Glutamatergic neuron (in vitro differentiated cells): ENCODE data around the gene MCUB. TPM values are rescaled to one million over a fixed set of nuclear protein-coding genes. Genes with fewer than 3 reads are reported as not detected.

ENCODE experiments used
- DNase-seq: peaks from one replicate; pipeline ENCODE4 v3.0.0; 2022
- H3K27ac Mint-ChIP-seq: one replicate; pipeline ENCODE4 v1.8.0; 2020; ENCODE audit warnings: mild to moderate bottlenecking, mixed read lengths, inconsistent platforms; ENCODE audit not compliant: unreplicated experiment
- H3K27me3 Mint-ChIP-seq: one replicate; pipeline ENCODE4 v1.8.0; 2020; ENCODE audit warnings: mild to moderate bottlenecking, moderate library complexity, mixed read lengths, inconsistent platforms; ENCODE audit not compliant: unreplicated experiment
- H3K36me3 Mint-ChIP-seq: one replicate; pipeline ENCODE4 v1.8.0; 2020; ENCODE audit warnings: mild to moderate bottlenecking, mixed read lengths, inconsistent platforms; ENCODE audit not compliant: unreplicated experiment
- H3K4me1 Mint-ChIP-seq: one replicate; pipeline ENCODE4 v1.8.0; 2020; ENCODE audit warnings: mild to moderate bottlenecking, low read depth, mixed read lengths, inconsistent platforms; ENCODE audit not compliant: unreplicated experiment
- H3K4me3 Mint-ChIP-seq: one replicate; pipeline ENCODE4 v1.8.0; 2020; ENCODE audit warnings: mild to moderate bottlenecking, mixed read lengths, inconsistent platforms; ENCODE audit not compliant: unreplicated experiment
- H3K9me3 Mint-ChIP-seq: one replicate; pipeline ENCODE4 v1.8.0; 2020; ENCODE audit warnings: mild to moderate bottlenecking, moderate library complexity, mixed read lengths, inconsistent platforms; ENCODE audit not compliant: unreplicated experiment
- total RNA-seq: library from RNA; stranded (reverse); fragmentation: NEBNext Ultra II Directional; extraction: Animal tissue kit (Norgen Biotek cat#: 25700); gene quantifications from one replicate; pipeline ENCODE4 v1.2.1, GENCODE V29; 2021; ENCODE audit not compliant: unreplicated experiment
- TF ChIP-seq, protein P1 (sequence below): fragments of 200-600 bp; sonication (generic); IDR thresholded peaks from one replicate; pipeline ENCODE4 v1.5.0; 2021; ENCODE audit not compliant: partially characterized antibody, unreplicated experiment

The MCUB gene
- total RNA-seq, 1 donor from 2014 or later: 9.7 TPM

DNA sequence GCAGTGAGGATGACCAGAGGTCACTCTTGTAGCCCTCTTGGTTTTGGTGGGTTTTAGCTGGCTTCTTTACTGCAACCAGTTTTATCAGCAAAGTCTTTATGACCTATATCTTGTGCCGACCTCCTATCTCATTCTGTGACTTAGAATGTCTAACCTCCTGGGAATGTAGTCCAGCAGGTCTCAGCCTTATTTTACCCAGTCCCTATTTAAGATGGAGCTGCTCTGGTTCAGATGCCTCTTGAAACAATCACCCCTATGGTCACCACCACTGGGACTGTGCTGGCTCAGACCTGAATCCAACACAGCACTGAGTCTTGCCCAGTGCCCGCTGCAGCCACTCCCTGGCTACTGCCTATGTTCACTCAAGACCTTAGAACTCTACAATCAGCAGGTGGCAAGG lies 49.4 kb downstream of the MCUB start:
- H3K9me3 Mint-ChIP-seq: peaks cover 4% of the 10 kb centered on the region
- H3K27ac Mint-ChIP-seq: no peak overlapping the region

DNA sequence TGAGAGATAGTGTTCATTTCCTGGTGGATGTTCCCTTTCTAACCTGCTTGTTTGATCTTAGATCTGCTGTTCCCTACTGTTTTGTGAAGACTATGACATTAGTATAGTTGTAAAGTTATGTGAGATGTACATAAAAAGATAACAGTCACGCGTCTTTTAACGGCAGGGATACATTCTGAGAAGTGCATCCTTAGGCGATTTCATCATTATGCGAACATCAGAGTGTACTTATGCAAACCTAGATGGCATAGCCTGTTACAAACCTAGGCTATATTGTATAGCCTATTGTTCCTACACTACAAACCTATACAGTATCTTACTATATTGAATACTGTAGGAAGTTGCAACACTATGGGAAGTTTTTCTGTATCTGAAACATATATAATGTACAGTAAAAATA lies 50.4 kb downstream of the MCUB start:
- no peaks in the 10 kb centered on the region for H3K27me3 Mint-ChIP-seq
- peaks cover 4% of the 10 kb centered on the region for H3K9me3 Mint-ChIP-seq
- no peak for DNase-seq
- TF ChIP-seq, protein P1, sequence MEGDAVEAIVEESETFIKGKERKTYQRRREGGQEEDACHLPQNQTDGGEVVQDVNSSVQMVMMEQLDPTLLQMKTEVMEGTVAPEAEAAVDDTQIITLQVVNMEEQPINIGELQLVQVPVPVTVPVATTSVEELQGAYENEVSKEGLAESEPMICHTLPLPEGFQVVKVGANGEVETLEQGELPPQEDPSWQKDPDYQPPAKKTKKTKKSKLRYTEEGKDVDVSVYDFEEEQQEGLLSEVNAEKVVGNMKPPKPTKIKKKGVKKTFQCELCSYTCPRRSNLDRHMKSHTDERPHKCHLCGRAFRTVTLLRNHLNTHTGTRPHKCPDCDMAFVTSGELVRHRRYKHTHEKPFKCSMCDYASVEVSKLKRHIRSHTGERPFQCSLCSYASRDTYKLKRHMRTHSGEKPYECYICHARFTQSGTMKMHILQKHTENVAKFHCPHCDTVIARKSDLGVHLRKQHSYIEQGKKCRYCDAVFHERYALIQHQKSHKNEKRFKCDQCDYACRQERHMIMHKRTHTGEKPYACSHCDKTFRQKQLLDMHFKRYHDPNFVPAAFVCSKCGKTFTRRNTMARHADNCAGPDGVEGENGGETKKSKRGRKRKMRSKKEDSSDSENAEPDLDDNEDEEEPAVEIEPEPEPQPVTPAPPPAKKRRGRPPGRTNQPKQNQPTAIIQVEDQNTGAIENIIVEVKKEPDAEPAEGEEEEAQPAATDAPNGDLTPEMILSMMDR: no peak
- peaks cover 20% of the 10 kb centered on the region for H3K36me3 Mint-ChIP-seq
- no peak overlapping the region for H3K4me3 Mint-ChIP-seq
- no peaks in the 10 kb centered on the region for H3K4me1 Mint-ChIP-seq
- H3K27ac Mint-ChIP-seq: no peak overlapping the region

More for the DNA sequence above, 49.4 kb downstream of the MCUB start:
- H3K4me3 Mint-ChIP-seq: no peak overlapping the region
- DNase-seq: no peak
- H3K36me3 Mint-ChIP-seq: peaks cover 27% of the 10 kb centered on the region
- H3K4me1 Mint-ChIP-seq: no peaks in the 10 kb centered on the region
- TF ChIP-seq, protein P1: no peak
- peaks cover 2% of the 10 kb centered on the region for H3K27me3 Mint-ChIP-seq

DNA sequence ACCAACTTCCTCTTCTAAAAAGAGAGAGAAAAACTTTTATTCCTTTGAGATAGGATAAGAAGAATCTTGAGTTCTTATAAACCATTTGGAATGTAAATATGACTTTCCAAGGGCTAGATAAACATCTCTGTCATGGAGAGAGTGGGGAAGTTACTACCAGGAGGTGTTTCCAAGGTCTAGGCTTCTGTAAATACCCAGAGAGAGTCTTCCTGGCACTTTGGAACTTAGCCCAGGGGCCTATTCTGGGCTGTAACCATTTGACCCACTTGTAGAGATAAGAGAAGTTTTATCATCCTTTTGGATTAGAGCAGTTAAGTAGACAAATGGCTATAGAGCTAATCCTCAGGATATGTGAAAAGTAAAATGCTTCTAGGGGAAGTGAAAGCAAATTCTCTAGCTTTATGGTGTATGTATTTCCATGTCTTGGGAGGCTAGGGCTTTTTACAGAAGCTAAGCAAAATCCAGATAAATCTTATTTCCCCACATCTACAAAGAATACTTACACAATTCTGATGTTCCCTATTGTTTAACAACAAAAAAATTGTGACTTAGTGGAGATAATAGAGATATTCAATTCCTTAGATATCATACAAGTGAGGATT lies 51.1 kb downstream of the MCUB start:
- H3K4me1 Mint-ChIP-seq: no peaks in the 10 kb centered on the region
- H3K9me3 Mint-ChIP-seq: peaks cover 4% of the 10 kb centered on the region
- TF ChIP-seq, protein P1: no peak
- no peak overlapping the region for H3K4me3 Mint-ChIP-seq
- H3K27me3 Mint-ChIP-seq: no peaks in the 10 kb centered on the region
- DNase-seq: no peak
- H3K27ac Mint-ChIP-seq: no peak overlapping the region
- H3K36me3 Mint-ChIP-seq: peaks cover 15% of the 10 kb centered on the region

DNA sequence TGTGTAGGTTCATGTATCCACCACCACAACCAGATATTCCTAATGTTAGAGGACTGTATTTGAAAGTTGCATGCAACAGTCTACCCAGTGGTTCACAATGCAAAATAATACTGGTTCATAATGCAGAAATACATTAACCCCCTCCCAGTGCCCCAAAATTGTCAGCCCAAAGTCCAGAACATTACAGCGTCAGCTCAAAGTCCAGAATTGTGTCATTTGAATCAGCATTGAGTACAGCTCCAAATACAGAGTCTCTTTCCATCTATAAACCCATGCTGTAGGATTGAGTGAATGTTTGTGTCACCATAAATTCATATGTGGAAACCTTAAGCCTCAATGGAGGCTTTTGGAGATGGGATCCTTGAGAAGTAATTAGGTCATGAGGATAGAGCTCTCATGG lies 54.0 kb downstream of the MCUB start:
- Mint-ChIP-seq H3K27ac (no peak overlapping the region), H3K4me1 (no peaks in the 10 kb centered on the region), H3K9me3 (peaks cover 2% of the 10 kb centered on the region), H3K4me3 (no peak overlapping the region), H3K36me3 (no peaks in the 10 kb centered on the region), H3K27me3 (no peaks in the 10 kb centered on the region)
- TF ChIP-seq, protein P1: no peak
- no peak for DNase-seq

DNA sequence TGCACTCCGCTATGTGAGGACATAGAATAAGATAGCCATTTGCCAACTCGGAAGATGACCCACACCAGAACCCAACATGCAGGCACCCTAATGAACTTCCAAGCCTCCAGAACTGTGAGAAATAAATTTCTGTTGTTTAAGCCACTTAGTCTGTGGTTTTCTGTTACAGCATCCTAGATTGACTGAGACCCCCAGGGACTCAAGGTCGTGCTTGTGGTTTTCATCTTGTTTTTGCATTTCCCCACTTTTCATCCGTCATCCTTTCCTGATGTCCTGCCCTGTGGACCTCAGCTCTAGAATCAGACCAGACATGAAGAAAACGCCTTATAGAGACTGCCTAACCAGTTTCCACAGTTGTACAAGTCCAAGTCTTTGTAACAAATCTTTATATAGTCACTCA lies 54.4 kb downstream of the MCUB start:
- Mint-ChIP-seq H3K4me3 (no peak overlapping the region), H3K9me3 (peaks cover 2% of the 10 kb centered on the region), H3K27me3 (no peaks in the 10 kb centered on the region)

More for the DNA sequence above, 54.4 kb downstream of the MCUB start:
- Mint-ChIP-seq H3K27ac (no peak overlapping the region), H3K36me3 (no peaks in the 10 kb centered on the region), H3K4me1 (no peaks in the 10 kb centered on the region)
- TF ChIP-seq, protein P1: no peak
- no peak for DNase-seq
